ENCODE measurements around the gene GPC6.
A peak's percentile ranks its signal among the peaks of the same experiment; 100 is the strongest.

The GPC6 gene

DNA sequence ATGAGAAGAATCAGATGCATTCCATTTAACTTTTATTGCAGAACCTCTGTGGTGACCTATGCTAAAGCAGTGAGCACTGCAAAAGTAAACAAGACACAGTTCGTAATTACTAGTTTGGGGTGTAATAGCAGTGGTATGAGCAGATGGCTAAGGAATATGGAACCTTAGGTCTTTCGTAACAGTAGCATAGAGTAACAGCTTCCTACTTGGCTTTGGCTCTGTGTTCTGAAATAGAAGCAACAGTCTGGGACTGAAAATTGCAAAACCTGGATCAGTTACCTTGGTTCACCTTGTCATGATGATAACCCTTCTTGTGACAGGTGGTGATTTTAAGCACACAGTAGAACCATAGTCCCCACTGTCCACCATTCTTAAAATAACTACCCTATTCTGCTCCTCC is 303.4 kb downstream of the GPC6 start:
- no peak overlapping the region for H3K27ac ChIP-seq
- DNase-seq (ENCODE audit: low read depth, low spot score): no peak

GRCh38 chr13:93534181-93534700 is 307.6 kb downstream of the GPC6 start:
- no peak overlapping the region for H3K27ac ChIP-seq
- no peak for DNase-seq (ENCODE audit: low read depth, low spot score)

DNA sequence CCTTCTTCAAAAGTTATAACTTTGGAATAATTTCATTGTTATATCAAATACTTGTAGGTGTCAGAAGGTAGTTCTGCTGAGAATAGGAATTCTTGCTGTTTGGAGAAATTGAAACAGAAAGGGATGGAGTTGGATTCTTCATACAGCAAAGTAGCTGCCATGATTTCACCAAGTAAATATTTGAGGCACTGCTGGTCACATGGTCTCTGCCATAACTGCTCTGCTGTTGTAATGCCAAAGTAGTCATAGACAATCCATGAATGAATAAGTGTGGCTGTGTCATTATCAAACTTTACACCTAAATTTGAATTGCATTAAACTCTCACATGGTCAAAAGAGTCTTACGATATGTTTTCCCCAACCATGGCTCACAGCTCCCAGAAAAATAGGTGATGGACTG is 308.6 kb downstream of the GPC6 start:
- H3K27ac ChIP-seq: no peak overlapping the region
- no peak for DNase-seq (ENCODE audit: low read depth, low spot score)

DNA sequence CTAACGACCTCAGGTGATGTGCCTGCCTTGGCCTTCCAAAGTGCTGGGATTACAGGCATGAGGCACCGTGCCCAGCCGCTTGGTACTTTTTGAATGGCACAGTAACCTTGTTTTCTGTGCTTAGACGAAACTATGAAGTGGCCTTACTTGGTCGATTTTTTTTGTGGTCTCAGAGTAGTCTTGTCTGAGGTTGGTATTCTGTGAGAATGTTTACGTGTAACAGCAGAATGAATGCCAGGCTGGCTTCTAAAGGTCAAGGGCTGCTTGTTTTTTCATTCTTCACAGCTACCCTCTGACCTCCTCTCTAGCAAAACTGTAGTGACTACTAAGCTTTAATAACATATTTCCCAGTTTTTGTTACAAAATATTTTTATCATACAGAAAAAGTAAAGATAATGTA is 313.3 kb downstream of the GPC6 start:
- H3K27ac ChIP-seq: no peak overlapping the region
- DNase-seq (ENCODE audit: low read depth, low spot score): no peak

DNA sequence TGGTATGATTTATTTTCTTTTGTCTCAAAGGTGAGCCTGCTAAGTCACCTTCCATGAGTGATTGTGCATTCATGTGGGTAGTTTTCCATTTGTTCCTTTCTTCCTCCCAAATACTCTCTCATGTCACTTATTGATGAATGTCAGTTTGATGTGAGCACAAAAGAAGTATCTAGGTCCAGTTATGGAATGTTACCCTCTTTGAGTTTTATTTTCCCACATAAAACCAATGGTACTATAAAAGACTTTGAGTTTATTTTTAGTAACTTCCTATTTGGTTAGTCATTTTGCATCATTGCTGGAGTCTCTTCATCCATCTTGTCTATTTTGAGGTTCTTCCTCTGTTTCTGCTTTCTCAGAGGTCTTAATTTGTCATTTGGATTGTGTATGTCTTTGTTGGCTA is 321.3 kb downstream of the GPC6 start:
- no peak for DNase-seq (ENCODE audit: low read depth, low spot score)
- no peak overlapping the region for H3K27ac ChIP-seq

GRCh38 chr13:93549326-93550005 is 322.9 kb downstream of the GPC6 start:
- no peak overlapping the region for H3K27ac ChIP-seq
- no peak for DNase-seq (ENCODE audit: low read depth, low spot score)

DNA sequence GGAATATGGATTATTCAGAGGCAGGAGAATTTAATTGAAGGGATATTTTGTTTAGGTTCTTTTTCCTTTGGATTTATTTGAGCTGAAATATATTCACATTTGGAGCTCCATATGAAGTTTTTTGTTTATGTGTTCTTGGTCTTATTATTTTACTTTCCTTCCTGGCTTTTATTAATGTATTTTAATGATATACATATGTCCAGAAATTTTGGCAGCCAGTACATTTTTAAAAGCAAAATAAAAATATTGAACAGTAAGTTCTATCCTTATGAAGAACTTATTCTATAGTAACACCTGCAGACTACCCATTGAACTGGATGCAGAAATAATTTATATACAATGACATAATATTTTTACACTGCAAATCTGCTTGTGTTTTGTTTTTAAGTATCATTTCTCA is 323.6 kb downstream of the GPC6 start:
- no peak for DNase-seq (ENCODE audit: low read depth, low spot score)

GRCh38 chr13:93552596-93552995 is 326.0 kb downstream of the GPC6 start:
- no peak overlapping the region for H3K27ac ChIP-seq
- no peak for DNase-seq (ENCODE audit: low read depth, low spot score)

More for the DNA sequence above, 323.6 kb downstream of the GPC6 start:
- no peak overlapping the region for H3K27ac ChIP-seq

DNA sequence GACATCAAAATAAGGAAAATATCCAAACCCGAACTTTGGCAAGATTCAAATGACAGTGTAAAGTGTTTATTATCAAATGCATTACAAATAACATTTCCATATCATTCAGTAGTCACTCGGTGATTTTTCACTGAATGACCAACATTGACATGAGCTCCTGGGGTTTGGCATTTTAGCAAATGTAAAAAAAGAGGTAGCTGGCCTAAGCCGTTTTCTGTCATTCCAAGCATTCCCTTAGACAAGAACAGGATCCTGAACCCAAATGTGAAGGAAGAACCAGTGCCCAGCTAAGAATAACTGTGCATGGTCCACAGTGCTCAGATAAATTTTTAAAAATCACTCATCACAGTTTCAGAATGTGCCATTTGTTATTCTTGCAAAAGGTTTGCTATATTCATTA is 327.9 kb downstream of the GPC6 start:
- no peak for DNase-seq (ENCODE audit: low read depth, low spot score)
- no peak overlapping the region for H3K27ac ChIP-seq

- no peak for DNase-seq (ENCODE audit: low read depth, low spot score)
- no peak overlapping the region for H3K27ac ChIP-seq
Measured at GRCh38 chr13:93558637-93559036, 332.0 kb downstream of the GPC6 start.

DNA sequence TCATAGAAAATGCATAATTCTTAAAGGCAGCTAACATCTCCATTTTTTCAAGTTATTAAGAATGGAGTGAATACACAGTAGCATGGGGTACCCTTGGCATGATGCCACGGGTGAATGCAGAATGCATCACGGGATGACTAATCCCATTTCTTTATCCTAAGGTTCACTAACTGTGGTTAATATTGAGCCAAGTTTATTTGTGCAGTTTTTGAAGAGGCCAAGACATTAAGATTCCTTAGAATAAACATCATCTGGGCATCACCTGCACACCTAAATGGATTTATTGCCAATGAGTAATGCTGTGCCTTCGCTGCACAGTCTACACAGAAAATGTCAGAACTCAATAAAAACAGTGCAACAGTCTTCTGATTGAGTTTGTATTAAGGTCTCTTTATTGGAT is 333.1 kb downstream of the GPC6 start:
- H3K27ac ChIP-seq: peak overlapping the region; percentile 25
- peak; percentile 84 for DNase-seq (ENCODE audit: low read depth, low spot score)

DNA sequence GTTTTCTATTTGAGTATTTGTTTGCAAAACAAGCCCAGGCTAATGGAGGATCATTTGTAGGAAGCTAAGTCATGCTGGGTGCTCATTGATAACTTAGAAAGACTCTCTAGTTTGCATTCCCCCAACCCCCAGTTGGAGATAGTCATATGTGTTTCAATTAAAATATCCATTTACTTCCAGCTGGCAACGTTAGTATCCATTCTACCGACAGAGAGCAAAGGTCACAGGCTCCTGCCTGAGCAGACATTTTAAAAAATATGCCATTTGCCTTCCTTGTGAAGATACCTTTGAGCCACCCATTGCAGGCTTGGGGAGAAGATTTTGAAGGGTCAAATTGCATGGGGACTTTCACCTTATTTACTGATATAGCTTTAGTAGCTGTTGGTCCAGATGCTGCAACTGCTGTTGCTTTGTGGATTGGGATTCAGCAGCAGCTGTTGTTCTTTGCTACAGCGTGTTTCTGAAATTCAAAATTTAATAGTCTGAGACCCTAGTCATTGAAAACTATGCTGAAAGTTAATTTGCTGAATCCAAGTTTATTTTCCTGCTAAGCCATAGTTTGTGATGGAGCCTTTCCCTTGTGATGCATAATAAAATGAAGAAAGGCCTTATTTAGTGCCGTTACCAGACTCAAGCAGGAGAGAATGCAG is 335.1 kb downstream of the GPC6 start:
- H3K27ac ChIP-seq: no peak overlapping the region
- DNase-seq (ENCODE audit: low read depth, low spot score): no peak

DNA sequence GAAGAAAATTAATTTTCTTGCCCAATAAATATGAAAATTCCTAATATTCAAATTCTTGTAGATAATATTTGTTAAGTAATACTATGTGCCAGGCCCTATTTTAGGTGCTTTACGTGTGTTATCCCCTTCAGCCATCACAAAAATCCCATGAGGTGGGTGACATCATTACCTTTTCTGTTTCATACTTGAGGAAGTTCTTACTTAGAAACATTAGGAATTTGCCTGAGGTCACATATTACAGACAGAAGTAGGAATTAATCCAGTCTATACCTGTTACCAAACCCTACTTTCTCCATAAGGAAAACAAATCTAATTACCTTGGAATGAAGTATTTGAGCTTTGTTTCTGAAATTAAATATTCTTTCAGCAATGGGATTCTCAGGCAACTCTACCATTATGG is 336.1 kb downstream of the GPC6 start:
- no peak for DNase-seq (ENCODE audit: low read depth, low spot score)
- peak overlapping the region; percentile 31 for H3K27ac ChIP-seq

GRCh38 chr13:93577105-93577504 is 350.5 kb downstream of the GPC6 start:
- H3K27ac ChIP-seq: no peak overlapping the region
- DNase-seq (ENCODE audit: low read depth, low spot score): no peak

DNA sequence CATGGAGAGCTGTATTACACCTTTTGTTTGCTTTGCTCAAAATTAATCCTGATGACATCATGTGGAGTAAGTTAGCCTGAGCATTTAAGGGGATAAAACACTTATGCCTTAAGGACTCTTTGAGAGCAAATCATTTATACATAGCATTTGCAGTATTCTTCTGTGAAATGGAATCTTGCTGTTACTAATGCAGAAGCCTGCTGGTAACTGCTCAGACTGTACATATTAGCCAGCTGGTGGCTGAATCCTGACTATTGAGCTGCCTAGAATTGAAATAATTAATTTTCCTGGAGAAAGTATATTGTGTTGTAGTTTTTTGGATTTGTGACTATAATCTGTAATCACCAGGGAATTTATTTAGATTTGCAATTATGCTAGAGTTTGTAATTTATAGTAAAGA is 363.2 kb downstream of the GPC6 start:
- H3K27ac ChIP-seq: no peak overlapping the region
- no peak for DNase-seq (ENCODE audit: low read depth, low spot score)

- H3K27ac ChIP-seq: peak overlapping the region; percentile 16
Measured at GRCh38 chr13:93603043-93603442, 376.4 kb downstream of the GPC6 start.

DNA sequence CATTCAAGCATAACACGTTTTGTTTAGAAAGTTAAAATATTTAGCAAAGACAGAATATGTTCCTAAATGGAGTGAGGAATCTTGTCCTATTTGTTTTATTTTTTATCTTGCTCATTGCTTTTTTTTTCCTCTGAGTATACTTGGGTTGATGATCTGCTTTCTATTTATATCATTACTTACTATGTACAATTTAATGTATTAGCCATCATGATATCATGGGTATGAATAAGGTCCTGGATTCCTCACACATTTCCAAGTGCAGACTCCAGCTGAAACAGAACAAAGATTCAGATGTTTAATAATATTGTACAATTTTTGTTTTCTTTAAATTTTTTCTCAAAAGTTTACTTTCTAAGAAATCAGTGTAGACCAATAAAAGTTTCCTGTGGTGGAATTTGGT is 388.2 kb downstream of the GPC6 start:
- DNase-seq (ENCODE audit: low read depth, low spot score): no peak
- H3K27ac ChIP-seq: no peak overlapping the region

More at GRCh38 chr13:93603043-93603442, 376.4 kb downstream of the GPC6 start:
- peak; percentile 41 for DNase-seq (ENCODE audit: low read depth, low spot score)

- no peak overlapping the region for H3K27ac ChIP-seq
- DNase-seq (ENCODE audit: low read depth, low spot score): no peak
Measured at GRCh38 chr13:93620181-93620765, 393.7 kb downstream of the GPC6 start.

DNA sequence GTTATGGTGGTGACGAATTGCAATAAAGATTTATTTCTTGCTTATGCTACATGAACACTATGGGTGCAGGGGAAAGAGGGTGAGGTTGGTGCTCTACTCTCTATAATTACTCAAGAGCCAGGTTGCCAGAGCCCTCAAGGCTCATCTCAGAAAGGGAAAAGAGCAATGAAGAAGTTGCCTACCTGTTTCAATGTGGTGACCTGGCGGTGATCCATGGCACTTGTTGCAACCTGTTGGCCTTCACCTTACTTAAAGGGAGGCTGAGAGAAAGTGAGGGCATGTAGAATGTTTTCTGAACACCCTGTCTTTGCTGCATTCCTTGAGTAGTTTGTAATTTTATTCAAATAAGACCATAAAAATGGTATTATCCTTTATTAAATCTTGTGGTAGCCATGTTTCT is 394.4 kb downstream of the GPC6 start:
- DNase-seq (ENCODE audit: low read depth, low spot score): no peak

DNA sequence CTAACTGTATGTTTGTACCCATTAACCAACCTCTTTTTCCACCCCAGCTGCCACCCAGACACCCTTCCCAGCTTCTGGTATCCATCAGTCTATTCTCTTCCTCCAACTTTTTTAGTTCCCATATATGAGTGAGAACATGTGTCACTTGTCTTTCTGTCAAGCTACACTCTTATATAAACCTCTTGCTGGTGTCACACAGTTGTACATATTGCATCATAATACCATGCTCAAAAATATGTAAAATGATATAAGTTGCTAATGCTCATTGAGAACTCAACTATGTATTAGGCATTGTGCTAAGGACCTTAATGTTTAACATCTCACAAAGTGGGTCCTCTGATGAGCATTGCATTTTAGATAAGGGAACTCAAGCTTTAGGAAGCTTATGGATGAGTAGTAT is 395.4 kb downstream of the GPC6 start:
- no peak for DNase-seq (ENCODE audit: low read depth, low spot score)
- no peak overlapping the region for H3K27ac ChIP-seq

More for the DNA sequence above, 394.4 kb downstream of the GPC6 start:
- H3K27ac ChIP-seq: no peak overlapping the region

DNA sequence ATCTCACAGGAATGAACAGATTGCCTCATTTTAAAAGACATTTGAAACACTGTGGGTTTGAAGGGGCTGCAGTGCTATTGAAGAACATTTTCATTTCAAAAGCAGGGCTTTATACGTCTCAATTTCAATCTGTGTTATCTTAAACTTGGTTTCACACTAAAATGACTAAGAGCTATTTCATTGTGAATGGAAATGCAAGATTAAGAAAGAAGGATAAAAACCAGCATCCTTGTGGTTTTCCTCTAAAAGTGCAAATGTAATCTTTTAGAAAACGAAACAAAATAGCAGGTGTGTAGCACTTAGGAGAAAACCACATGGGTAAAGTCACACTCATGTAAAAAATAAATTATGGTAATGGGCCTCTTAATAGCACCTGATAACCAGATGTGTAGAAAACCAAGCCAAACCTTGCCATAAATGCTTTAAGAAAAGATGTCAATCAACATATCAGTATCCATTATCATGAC is 397.7 kb downstream of the GPC6 start:
- no peak overlapping the region for H3K27ac ChIP-seq
- DNase-seq (ENCODE audit: low read depth, low spot score): no peak

All from epithelial cell of prostate (primary cell).